GM12873 (cell line): ENCODE data around the gene SIVA1.

Experiments
- CTCF ChIP-seq: IDR thresholded peaks from 2 replicates; pipeline ENCODE4 v1.5.1; 2012; ENCODE audit warnings: low read depth, mild to moderate bottlenecking, moderate library complexity, low read length, control low read depth; ENCODE audit not compliant: insufficient read depth; ENCODE audit errors: missing control alignments

SIVA1 gene

GRCh38 chr14:104795781-104796686 is 43.1 kb downstream of the SIVA1 start:
- TF ChIP-seq CTCF, result no peak

GRCh38 chr14:104796687-104797081 is 43.7 kb downstream of the SIVA1 start:
- no peak for TF ChIP-seq CTCF

GRCh38 chr14:104797115-104798044 is 44.4 kb downstream of the SIVA1 start:
- no peak for TF ChIP-seq CTCF

GRCh38 chr14:104798300-104799243 is 45.6 kb downstream of the SIVA1 start:
- no peak for TF ChIP-seq CTCF

GRCh38 chr14:104799244-104800014 is 46.5 kb downstream of the SIVA1 start:
- TF ChIP-seq CTCF, result no peak

GRCh38 chr14:104800015-104800770 is 47.2 kb downstream of the SIVA1 start:
- TF ChIP-seq CTCF, result peak; percentile 19
